GF-D8 (cell line): Measurements from ENCODE around the gene CSNK1G2.

Source experiments
- DNase-seq: peaks from one replicate; lab custom pipeline; 2025; lab: John Stamatoyannopoulos, UW

The CSNK1G2 gene

GRCh38 chr19:1941146-1942077 lies at the start of gene CSNK1G2:
TSS of gene CSNK1G2 (plus strand) at chr19:1941172. CDS start at chr19:1969773, 28,601 bp downstream.
- DNase-seq = no peak

GRCh38 chr19:1893791-1894190 lies 47.2 kb upstream of the CSNK1G2 start:
- no peak for DNase-seq

GRCh38 chr19:1896508-1896907 lies 44.5 kb upstream of the CSNK1G2 start:
- no peak for DNase-seq

DNA sequence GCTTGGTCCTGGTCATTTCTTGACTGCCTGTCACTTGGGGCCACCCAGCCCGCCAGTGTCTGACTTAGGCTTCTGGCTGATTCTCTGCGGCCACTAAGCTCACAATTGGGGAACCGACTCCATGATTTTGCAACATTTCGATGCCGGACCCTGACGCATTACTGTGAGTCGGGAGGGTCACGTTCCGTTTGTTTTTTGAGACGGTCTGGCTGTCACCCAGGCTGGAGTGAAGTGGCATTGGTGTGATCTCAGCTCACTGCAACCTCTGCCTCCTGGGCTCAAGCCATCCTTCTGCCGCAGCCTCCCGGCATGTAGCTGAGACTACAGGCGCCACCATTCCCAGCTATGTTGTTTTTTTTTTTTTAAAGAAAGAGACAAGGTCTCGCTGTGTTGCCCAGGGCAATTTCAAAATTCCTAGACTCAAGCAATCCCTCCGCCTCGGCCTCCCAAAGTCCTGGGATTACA lies 39.0 kb upstream of the CSNK1G2 start:
- DNase-seq = no peak

- DNase-seq = no peak
Observed at GRCh38 chr19:1902923-1903322, 38.0 kb upstream of the CSNK1G2 start.

DNA sequence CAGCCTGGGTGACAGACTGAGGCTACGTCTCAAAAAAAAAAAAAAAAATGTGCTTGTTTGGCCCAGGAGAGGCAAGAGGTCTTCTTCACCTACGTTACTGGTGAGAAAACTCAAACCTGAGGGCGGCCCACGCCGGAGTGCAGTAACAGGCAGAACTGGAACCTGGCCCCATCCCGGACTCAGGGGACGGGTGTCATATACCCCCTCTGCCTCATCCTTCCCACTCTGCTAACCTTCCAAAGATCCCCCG lies 36.2 kb upstream of the CSNK1G2 start:
- DNase-seq = no peak

DNA sequence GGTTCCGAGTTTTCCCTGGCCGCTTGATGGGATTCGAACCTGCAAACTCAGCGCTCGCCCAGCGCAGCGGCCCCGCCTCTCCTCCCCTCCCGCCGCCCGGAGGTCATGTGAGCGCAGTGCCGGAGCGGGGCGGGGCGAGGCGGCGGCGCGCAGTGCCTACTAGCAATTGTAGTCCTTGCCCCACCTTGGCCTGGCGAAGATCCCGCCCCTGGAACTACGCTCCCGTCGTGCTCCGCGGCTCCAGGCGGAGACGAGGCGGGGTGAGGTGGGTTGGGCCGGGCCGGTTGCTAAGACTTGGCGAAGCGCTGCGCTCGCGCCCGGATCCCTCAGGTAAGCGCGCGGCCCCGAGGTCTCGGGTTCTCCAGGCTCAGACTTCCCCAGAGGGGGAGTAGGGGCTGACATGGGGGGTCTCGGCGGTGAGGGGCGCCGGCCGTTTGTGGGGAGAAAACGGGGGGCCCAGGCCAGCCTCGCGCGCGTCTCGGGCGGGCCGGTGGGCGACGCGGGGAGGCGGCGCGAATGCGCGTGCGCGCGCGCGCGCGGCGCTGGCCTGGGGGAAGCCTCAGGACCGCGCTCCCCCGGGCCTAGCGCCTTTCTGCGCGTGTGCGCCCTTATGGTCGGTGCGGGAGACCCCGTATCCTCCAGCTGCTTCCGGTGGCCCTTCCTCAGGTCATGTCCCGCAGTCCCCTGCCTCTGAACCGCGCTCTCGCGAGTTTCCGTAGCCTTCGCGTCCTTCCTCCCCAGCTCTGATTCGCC lies 35.7 kb upstream of the CSNK1G2 start, which contains the start of the genes ADAT3 and SCAMP4:
Gene ADAT3 (plus strand): TSS at position 290 of the 753 bp plus-strand sequence. CDS start 6,649 bp downstream, outside the sequence.
Gene SCAMP4 (plus strand): TSS at position 290 of the 753 bp plus-strand sequence. CDS start 9,621 bp downstream, outside the sequence.
- DNase-seq = peak; percentile 92

DNA sequence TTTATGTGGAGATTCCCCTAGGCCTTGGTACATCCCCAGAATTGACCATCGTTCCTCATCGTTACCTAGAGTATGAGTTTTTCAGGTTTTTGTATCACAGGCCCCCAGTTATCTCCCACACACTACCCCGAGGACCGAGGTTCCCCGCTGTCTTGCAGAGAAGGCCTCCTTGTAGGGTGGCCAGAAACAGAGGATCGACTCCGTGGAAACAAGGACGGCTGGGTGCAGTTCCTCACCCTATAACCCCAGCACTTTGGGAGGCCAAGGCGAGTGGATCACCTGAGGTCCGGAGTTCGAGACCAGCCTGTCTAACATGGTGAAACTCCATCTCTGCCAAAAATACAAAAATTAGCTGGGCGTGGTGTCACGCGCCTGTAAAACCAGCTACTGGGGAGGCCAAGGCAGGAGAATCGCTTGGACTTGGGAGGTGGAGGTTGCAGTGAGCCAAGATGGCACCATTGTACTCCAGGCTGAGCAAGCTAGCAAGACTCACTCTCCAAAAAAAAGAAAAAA lies 35.1 kb upstream of the CSNK1G2 start:
- DNase-seq = no peak

GRCh38 chr19:1906985-1907562 lies 33.9 kb upstream of the CSNK1G2 start:
- DNase-seq = no peak

DNA sequence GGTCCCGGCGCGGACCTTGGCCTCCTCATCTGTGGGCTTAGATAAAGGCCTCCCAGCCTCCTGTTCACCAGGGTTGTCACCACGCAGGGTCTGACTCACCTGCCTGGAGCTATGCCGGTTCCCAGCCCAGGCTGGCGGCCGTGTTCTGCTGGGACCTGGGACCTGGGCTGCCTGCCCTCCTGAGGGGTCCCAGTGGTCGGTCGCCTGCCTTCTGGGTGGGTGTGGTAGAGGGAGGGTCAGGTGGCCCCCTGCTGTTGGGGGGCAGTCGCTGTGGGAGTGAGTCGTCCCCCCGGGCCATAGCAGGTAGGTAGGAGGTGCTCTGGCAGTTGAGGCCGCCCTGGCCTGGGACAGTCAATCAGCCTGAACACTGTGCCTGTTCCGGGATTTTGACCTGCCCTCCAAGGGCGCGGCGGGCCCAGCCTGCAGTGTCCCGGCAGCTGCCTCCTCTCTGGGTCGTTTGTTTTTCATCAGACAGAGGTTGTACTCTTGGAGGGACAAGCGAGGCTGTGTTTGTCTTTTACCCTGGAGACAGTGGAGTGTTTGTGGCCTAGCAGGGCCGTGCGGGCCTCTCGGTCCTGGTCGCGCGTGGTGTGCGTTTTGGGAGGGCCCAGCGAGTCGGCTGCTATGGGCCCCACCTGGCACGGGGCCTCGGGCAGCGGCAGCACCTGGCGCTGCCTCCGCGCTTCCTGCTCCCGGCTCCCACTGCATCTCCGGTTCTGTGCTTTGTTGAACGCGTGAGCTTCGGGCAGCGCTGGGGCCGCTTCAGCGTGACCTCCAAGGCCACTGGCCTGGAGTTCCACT lies 33.2 kb upstream of the CSNK1G2 start:
- DNase-seq = no peak

GRCh38 chr19:1908364-1908678 lies 32.7 kb upstream of the CSNK1G2 start:
- DNase-seq = no peak

DNA sequence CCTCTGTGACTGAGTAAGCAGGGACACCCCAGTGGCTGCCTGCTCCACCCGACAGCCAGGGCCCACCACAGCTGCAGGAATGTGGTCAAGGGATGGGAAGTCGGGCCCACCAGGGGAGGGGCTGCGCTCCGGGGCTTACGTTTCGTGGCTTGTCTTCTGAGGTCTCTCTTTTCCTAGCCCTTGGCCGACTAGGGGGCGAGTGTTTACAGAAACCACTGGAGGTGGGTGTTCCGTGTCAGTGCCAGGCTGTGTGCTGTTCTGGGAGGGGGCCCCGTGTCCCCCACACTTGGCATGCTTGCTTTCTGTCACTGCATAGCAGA lies 31.3 kb upstream of the CSNK1G2 start:
- no peak for DNase-seq

GRCh38 chr19:1910177-1910576 lies 30.8 kb upstream of the CSNK1G2 start:
- no peak for DNase-seq

GRCh38 chr19:1911098-1911497 lies 29.9 kb upstream of the CSNK1G2 start:
- no peak for DNase-seq

GRCh38 chr19:1911995-1912394 lies 29.0 kb upstream of the CSNK1G2 start:
- DNase-seq = no peak

DNA sequence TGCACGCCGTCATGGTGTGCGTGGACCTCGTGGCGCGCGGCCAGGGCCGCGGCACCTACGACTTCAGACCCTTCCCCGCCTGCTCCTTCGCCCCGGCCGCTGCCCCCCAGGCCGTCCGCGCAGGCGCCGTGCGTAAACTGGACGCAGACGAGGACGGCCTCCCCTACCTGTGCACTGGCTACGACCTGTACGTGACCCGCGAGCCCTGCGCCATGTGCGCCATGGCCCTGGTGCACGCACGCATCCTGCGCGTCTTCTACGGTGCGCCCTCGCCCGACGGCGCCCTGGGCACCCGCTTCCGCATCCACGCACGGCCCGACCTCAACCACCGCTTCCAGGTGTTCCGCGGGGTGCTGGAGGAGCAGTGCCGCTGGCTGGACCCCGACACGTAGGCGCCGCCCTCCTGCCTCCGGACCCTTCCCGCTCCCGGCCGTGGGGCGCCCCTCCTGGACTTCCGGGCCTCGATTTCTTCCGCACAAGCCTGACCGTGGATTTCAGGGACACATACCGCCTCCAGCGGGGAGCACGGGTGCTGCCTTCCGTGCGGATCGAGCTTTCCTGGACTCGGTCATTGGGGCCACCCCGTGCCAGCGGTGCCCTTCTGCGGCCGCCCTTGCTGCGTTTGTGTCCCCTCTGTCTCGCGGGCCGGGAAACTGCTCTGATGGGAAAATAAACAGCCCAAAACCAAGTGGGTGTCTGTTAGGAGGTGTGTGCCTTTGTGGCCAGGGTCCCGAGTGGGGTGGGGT lies 28.0 kb upstream of the CSNK1G2 start:
- no peak for DNase-seq

DNA sequence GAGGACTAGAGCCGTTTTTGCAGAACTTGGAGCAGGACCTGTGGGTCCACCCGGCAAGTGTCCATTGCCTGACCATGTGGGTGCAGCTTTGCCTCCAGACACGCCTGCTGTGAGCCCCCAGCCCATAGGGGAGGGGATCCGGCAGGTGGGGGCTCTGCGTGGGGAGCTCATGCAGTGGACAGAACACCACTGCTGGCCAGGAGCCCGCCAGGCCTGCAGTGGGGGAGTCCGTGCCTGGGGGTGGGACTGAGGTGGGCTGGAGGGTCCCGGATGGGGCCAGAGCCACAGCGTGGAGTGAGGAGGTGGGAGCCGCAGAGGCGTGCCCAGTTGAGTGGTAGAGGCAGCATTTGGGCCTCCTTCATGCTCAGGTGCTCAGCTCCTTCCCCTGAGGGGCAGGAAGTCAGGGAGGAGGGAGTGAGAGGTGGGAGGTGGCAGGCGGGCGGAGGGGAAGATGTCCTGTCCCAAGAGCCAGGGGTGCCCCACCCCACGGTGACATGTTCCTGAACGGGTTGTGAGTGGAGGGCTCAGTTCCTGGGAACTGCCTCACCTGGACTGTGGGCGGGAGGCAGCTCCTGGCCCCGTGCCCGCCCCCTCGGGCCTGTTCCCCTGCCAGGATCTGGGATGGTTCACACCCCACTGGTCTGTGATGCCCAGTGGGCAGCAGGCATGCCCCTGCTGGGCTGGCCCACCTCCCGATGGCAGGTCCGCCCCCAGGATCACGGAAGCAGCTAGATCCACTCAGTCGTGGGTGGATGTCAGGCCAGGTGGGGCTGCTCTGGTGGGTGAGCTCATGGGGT lies 27.0 kb upstream of the CSNK1G2 start:
- DNase-seq = no peak

- DNase-seq = no peak
Observed at GRCh38 chr19:1914826-1915341, 26.1 kb upstream of the CSNK1G2 start.

GRCh38 chr19:1917146-1917545 lies 23.8 kb upstream of the CSNK1G2 start:
- DNase-seq = no peak

DNA sequence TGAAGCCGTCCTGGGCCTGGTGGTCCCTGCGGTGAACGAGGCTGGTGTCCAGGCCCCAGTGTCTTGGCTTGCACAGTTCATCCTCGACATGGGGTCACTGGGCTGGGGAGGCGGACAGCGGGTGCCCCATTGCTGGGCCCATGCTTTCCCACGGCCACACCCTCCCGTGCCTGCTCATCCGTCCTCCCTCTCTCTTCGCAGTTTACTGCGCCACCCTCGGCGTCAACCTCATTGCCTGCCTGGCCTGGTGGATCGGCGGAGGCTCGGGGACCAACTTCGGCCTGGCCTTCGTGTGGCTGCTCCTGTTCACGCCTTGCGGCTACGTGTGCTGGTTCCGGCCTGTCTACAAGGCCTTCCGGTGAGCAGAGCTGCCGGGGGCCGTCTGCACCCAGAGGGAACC lies 23.0 kb upstream of the CSNK1G2 start:
- DNase-seq = no peak
